Trophoblast cell (in vitro differentiated cells and primary cell): ENCODE data around the gene CYP2J2.

ENCODE experiments used
- DNase-seq, 2 donors: peaks; one replicate each; pipeline ENCODE4 v3.0.0-alpha.2; 2016
- H2AFZ ChIP-seq: 2 replicates; pipeline ENCODE4 v1.6.1; 2013; ENCODE audit warnings: low read length, moderate library complexity, mild to moderate bottlenecking; ENCODE audit not compliant: insufficient read depth, poor library complexity
- H2AK5ac ChIP-seq: 2 replicates; pipeline ENCODE4 v1.6.1; 2013; ENCODE audit warnings: mild to moderate bottlenecking, low read length
- H2BK120ac ChIP-seq: 2 replicates; pipeline ENCODE4 v1.6.1; 2013; ENCODE audit warnings: low read length, mild to moderate bottlenecking, moderate library complexity; ENCODE audit not compliant: insufficient read depth, poor library complexity
- H2BK12ac ChIP-seq: 2 replicates; pipeline ENCODE4 v1.6.1; 2013; ENCODE audit warnings: mild to moderate bottlenecking, low read length, moderate library complexity
- H2BK5ac ChIP-seq: 2 replicates; pipeline ENCODE4 v1.6.1; 2013; ENCODE audit warnings: low read length, low read depth, moderate library complexity, mild to moderate bottlenecking; ENCODE audit not compliant: poor library complexity
- H3K14ac ChIP-seq: 2 replicates; pipeline ENCODE4 v1.6.1; 2013; ENCODE audit warnings: mild to moderate bottlenecking, low read length
- H3K18ac ChIP-seq: 2 replicates; pipeline ENCODE4 v1.6.1; 2013; ENCODE audit warnings: mild to moderate bottlenecking, low read length
- H3K23ac ChIP-seq: 2 replicates; pipeline ENCODE4 v1.6.1; 2013; ENCODE audit warnings: low read length
- H3K27ac ChIP-seq: 2 replicates; pipeline ENCODE4 v1.5.1; 2013; ENCODE audit warnings: low read depth, mild to moderate bottlenecking, inconsistent platforms, low read length, moderate library complexity
- H3K27me3 ChIP-seq: 2 replicates; pipeline ENCODE4 v1.6.1; 2013; ENCODE audit warnings: inconsistent platforms, mild to moderate bottlenecking, low read length, moderate library complexity; ENCODE audit not compliant: insufficient read depth
- H3K36me3 ChIP-seq, 2 experiments: 1 replicate in 1 of 2; 2 replicates in 1 of 2; pipeline ENCODE4 v1.6.1; 2013; ENCODE audit warnings: low read length in 2 of 2, mild to moderate bottlenecking in 2 of 2, moderate library complexity in 1 of 2; ENCODE audit not compliant: insufficient read depth in 2 of 2, control insufficient read depth in 1 of 2
- H3K4ac ChIP-seq: 2 replicates; pipeline ENCODE4 v1.6.1; 2013; ENCODE audit warnings: low read depth, mild to moderate bottlenecking, low read length, moderate library complexity
- H3K4me1 ChIP-seq, 2 experiments: 1 replicate in 1 of 2; 2 replicates in 1 of 2; pipeline ENCODE4 v1.6.1; 2013; ENCODE audit warnings: low read length in 2 of 2, mild to moderate bottlenecking in 2 of 2, moderate library complexity in 1 of 2; ENCODE audit not compliant: insufficient read depth in 2 of 2, control insufficient read depth in 1 of 2
- H3K4me2 ChIP-seq: 2 replicates; pipeline ENCODE4 v1.6.1; 2013; ENCODE audit warnings: inconsistent platforms, mild to moderate bottlenecking, low read length, moderate library complexity
- H3K4me3 ChIP-seq: 2 replicates; pipeline ENCODE4 v1.5.1; 2013; ENCODE audit warnings: mild to moderate bottlenecking, low read depth, low read length, inconsistent platforms
- H3K79me1 ChIP-seq: one replicate; pipeline ENCODE4 v1.6.1; 2013; ENCODE audit warnings: low read length
- H3K79me2 ChIP-seq: 2 replicates; pipeline ENCODE4 v1.6.1; 2013; ENCODE audit warnings: low read length, mild to moderate bottlenecking; ENCODE audit not compliant: control insufficient read depth, insufficient read depth, poor library complexity
- H3K9ac ChIP-seq: 2 replicates; pipeline ENCODE4 v1.6.1; 2013; ENCODE audit warnings: mild to moderate bottlenecking, low read length
- H3K9me3 ChIP-seq: 2 replicates; pipeline ENCODE4 v1.6.1; 2013; ENCODE audit warnings: low read depth, mild to moderate bottlenecking, control low read depth, inconsistent platforms, low read length; ENCODE audit not compliant: insufficient read depth
- H4K12ac ChIP-seq: 2 replicates; pipeline ENCODE4 v1.6.1; 2013; ENCODE audit warnings: low read depth, mild to moderate bottlenecking, low read length, moderate library complexity
- H4K8ac ChIP-seq: 2 replicates; pipeline ENCODE4 v1.6.1; 2013; ENCODE audit warnings: low read depth, mild to moderate bottlenecking, low read length, moderate library complexity
- H4K91ac ChIP-seq: one replicate; pipeline ENCODE4 v1.6.1; 2013; ENCODE audit warnings: low read depth, mild to moderate bottlenecking, low read length, moderate library complexity
- whole genome bisulfite sequencing: extraction: QIAGEN DNeasy Blood & Tissue Kit; methylation state at CpG from one replicate; pipeline ENCODE4 v1.1.7; 2013; ENCODE audit warnings: missing lambda C conversion rate; ENCODE audit not compliant: insufficient read length, insufficient coverage; ENCODE audit errors: extremely low coverage; 5-methylcytosine and 5-hydroxymethylcytosine counted together

CYP2J2 gene

GRCh38 chr1:59879996-59880505, 46.5 kb downstream of the CYP2J2 start:
- no peaks in the 10 kb centered on the region for H3K27me3 ChIP-seq
- H3K9ac ChIP-seq = no peak overlapping the region
- H3K27ac ChIP-seq = no peak overlapping the region
- no peak overlapping the region for H4K91ac ChIP-seq
- no peak overlapping the region for H3K4me2 ChIP-seq
- H2AK5ac ChIP-seq = no peak overlapping the region
- H4K8ac ChIP-seq = no peak overlapping the region
- WGBS = no CpG with 5 or more reads among the region's 3 CpGs
- no peaks in the 10 kb centered on the region for H3K36me3 ChIP-seq
- H2BK12ac ChIP-seq = no peak overlapping the region
- no peak overlapping the region for H2AFZ ChIP-seq
- no peak overlapping the region for H3K4ac ChIP-seq
- no peak overlapping the region for H2BK120ac ChIP-seq
- H3K4me3 ChIP-seq = no peak overlapping the region
- H3K14ac ChIP-seq = no peak overlapping the region
- H3K9me3 ChIP-seq = no peaks in the 10 kb centered on the region
- no peak overlapping the region for H2BK5ac ChIP-seq
- H3K4me1 ChIP-seq = no peaks in the 10 kb centered on the region
- H3K79me2 ChIP-seq = no peaks in the 10 kb centered on the region
- H3K18ac ChIP-seq = no peak overlapping the region
- H3K23ac ChIP-seq = no peak overlapping the region
- no peak for DNase-seq
- no peak overlapping the region for H4K12ac ChIP-seq
- no peaks in the 10 kb centered on the region for H3K79me1 ChIP-seq

- Histone ChIP-seq H2BK12ac (no peak overlapping the region), H3K4me3 (no peak overlapping the region), H3K79me2 (no peaks in the 10 kb centered on the region), H3K27ac (no peak overlapping the region), H2BK120ac (no peak overlapping the region), H4K91ac (no peak overlapping the region), H3K18ac (no peak overlapping the region), H2AK5ac (no peak overlapping the region), H3K23ac (no peak overlapping the region), H2BK5ac (no peak overlapping the region), H3K36me3 (no peaks in the 10 kb centered on the region), H3K9me3 (no peaks in the 10 kb centered on the region), H4K8ac (no peak overlapping the region), H3K14ac (no peak overlapping the region), H2AFZ (no peak overlapping the region), H3K9ac (no peak overlapping the region), H3K4ac (no peak overlapping the region), H3K4me1 (no peaks in the 10 kb centered on the region), H3K79me1 (no peaks in the 10 kb centered on the region), H4K12ac (no peak overlapping the region), H3K27me3 (no peaks in the 10 kb centered on the region), H3K4me2 (no peak overlapping the region)
- WGBS = no CpG with 5 or more reads among the region's 5 CpGs
- peak; percentile 78 to 89 for DNase-seq
Measured at GRCh38 chr1:59879574-59879973, 47.0 kb downstream of the CYP2J2 start.

GRCh38 chr1:59878370-59878769, 48.2 kb downstream of the CYP2J2 start:
- Histone ChIP-seq H3K4me3 (no peak overlapping the region), H3K18ac (no peak overlapping the region), H3K4me2 (no peak overlapping the region), H4K91ac (no peak overlapping the region), H2BK12ac (no peak overlapping the region), H3K23ac (no peak overlapping the region), H3K4ac (no peak overlapping the region), H3K9me3 (no peaks in the 10 kb centered on the region), H3K14ac (no peak overlapping the region), H2BK5ac (no peak overlapping the region), H4K8ac (no peak overlapping the region), H3K79me2 (no peaks in the 10 kb centered on the region), H2AK5ac (no peak overlapping the region), H3K79me1 (no peaks in the 10 kb centered on the region), H3K4me1 (no peaks in the 10 kb centered on the region), H3K27me3 (no peaks in the 10 kb centered on the region), H2AFZ (no peak overlapping the region), H3K36me3 (no peaks in the 10 kb centered on the region), H4K12ac (no peak overlapping the region), H2BK120ac (no peak overlapping the region), H3K9ac (no peak overlapping the region), H3K27ac (no peak overlapping the region)
- WGBS = no CpG with 5 or more reads among the region's 3 CpGs
- DNase-seq = no peak

DNA sequence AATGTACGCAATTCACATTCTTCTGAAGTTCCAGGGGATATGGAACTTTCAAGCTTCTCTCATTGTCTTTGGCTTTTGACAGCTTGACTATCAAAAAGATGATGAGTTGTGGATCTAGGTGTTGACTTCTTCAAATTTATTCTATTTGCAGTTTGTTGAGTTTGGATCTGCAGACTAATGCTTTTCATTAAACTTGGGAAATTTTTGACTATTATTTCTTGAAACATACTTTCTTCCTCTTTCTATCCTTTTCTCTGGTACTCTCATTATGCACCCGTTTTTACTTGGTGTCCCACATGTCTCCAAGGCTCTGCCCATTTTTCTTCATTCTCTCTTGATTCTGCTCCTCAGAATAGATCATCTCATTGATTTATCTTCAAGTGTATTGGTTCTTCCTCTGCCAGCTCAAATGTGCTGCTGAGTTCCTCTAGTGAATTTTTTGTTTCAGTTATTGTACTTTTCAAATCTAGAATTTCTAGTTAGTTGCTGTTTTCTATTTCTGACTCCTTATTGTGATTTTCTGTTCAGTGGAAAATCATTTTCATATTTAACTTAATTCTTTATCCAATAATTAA, 49.4 kb downstream of the CYP2J2 start:
- no peak overlapping the region for H3K14ac ChIP-seq
- H3K4me2 ChIP-seq = no peak overlapping the region
- H3K79me1 ChIP-seq = no peaks in the 10 kb centered on the region
- no peak overlapping the region for H2BK5ac ChIP-seq
- no peak overlapping the region for H4K8ac ChIP-seq
- no peak overlapping the region for H4K12ac ChIP-seq
- H2AFZ ChIP-seq = no peak overlapping the region
- H3K27ac ChIP-seq = no peak overlapping the region
- H3K4ac ChIP-seq = no peak overlapping the region
- H3K4me3 ChIP-seq = no peak overlapping the region
- H4K91ac ChIP-seq = no peak overlapping the region
- no CpG with 5 or more reads among the region's 2 CpGs for WGBS
- no peak overlapping the region for H3K9ac ChIP-seq
- H2BK12ac ChIP-seq = no peak overlapping the region
- no peak overlapping the region for H3K18ac ChIP-seq
- no peak for DNase-seq
- no peaks in the 10 kb centered on the region for H3K4me1 ChIP-seq
- no peak overlapping the region for H2AK5ac ChIP-seq
- no peaks in the 10 kb centered on the region for H3K79me2 ChIP-seq
- H2BK120ac ChIP-seq = no peak overlapping the region
- H3K27me3 ChIP-seq = no peaks in the 10 kb centered on the region
- H3K23ac ChIP-seq = no peak overlapping the region
- no peaks in the 10 kb centered on the region for H3K36me3 ChIP-seq
- no peaks in the 10 kb centered on the region for H3K9me3 ChIP-seq
